LHCN-M2 (cell line): ENCODE data around the gene ABLIM1. TPM values are rescaled to one million over a fixed set of nuclear protein-coding genes. Genes with fewer than 3 reads are reported as not detected.
A peak's percentile ranks its signal among the peaks of the same experiment; 100 is the strongest.

Experiments
- DNase-seq: peaks from one replicate; pipeline ENCODE4 v3.0.0-alpha.2; 2012; ENCODE audit warnings: low read depth
- total RNA-seq: library from RNA; depleted of rRNA; stranded (reverse); fragments of >200 nt; gene quantifications from 2 replicates; pipeline ENCODE4 v1.2.3, GENCODE V29; 2014

The ABLIM1 gene
- total RNA-seq, 1 experiment from 2014 or later: 0.69 TPM

DNA sequence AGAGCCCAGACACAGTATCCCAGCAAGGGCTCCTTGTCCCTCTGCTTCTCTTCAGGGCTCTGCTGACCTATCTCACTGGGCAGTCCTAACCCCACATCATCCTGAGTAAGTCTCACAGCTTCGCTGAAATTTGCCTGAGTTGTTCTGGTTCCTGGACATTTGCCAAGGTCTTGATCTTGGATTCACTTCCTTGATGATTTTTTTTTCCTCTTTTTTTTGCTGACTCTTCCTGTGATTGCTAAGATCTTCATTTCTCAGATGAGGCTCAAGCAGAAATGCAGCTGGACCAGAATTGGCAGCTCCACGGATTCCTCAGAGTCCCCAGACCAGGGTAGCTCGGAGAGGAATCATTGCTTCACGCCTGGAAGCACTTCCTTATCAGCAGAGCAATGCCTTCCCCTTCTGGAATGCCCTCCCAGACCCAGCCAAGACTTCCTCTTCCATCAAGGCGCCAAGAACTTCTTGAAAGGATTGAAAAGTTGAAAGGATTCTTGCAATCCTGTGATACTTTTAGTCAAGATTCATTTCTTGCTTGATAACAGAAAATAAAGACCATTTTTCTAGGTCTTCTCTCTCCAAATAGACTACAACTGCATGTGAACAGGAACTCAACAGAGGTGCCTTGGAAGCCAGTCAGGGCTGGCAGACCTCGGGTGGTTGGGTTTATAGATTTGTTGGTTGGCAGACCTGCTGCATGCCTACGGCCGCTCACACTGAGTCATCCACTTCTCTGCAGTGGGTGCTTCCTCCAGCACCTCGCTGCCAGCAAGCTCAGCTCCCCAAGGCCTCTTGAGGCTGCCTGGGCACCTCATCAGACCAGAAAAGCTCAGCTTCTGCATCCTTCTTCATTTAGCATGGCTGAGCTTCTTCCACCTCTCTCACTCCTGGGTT lies 244.9 kb downstream of the ABLIM1 start:
- peak; percentile 45 for DNase-seq

GRCh38 chr10:114408968-114409444 lies 249.1 kb downstream of the ABLIM1 start:
- peak; percentile 15 for DNase-seq

DNA sequence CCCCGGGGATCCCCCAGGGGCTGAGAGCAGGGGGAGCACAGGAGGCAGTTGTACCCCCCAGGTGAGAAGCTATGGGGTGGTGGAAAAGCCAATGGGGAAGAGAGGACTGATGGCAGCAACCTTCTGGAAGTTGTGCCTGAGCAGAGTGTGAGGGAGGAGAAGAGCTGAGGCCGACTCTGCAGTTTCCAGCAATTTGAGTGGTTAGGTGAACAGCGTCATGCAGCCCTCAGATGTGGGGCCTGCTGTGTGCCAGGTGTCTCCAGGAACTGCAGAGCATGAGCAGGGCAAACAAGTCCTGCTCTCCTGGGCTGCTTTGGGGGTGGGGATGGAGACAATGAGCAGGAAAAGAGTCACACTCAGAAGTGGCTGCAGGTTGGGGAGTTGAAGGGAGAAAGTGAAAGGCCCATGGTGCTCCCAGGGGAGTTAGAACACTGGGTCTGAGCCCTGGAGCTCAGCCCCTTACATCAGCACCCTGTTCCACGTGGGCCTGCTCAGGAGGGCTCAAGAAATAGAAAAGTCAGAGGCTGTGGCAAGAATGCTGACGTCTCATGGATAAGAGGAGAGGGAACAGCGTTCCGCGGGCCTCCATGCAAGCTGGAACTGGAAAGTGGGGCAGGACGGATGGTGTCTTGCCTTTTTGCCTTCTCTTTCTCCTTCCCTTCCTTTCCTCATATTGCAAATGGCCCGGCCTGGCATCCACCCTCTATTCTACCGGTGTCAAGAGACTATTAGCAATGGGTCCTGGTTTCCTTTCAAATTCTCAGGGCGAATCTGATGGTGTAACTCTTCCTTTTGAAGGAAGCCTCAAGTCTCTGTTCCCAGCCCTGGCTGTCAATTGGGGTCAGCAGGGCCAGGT lies 249.7 kb downstream of the ABLIM1 start:
- DNase-seq: no peak

DNA sequence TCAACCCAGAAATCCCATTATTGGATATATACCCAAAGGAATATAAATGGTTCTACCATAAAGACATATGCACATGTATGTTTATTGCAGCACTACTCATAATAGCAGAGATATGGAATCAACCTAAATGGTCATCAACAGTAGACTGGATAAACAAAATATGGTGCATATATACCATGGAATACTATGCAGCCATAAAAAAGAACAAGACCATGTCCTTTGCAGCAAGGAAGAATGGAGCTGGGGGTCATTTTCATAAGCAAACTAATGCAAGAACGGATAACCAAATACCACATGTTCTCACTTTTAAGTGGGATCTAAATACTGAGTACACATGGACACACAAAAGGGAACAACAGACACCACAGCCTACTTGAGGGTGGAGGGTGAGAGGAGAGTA lies 251.6 kb downstream of the ABLIM1 start:
- DNase-seq: no peak

DNA sequence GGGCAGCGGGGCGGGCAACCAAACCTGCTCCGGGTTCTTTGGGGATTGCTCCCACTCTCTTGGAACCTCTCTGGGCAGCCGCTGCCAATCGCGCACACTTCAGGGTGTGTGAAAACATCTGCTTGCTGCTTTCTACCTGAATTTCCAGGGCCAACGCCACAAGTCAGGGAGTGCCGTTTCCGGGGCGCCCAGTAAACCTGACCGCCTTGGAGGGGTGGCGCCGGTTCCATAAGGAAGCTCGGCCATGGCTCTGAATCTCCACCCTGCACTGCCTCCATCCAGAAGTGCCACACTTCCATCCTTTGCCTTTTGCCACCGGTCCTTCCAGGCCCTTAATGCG lies 253.1 kb downstream of the ABLIM1 start:
- DNase-seq: no peak

- DNase-seq: no peak
These were observed 253.7 kb downstream of the ABLIM1 start, which contains the start of gene AFAP1L2 for GRCh38 chr10:114404171-114405010. Gene AFAP1L2, minus strand, starts transcription at chr10:114404502. Its CDS starts 47 bp downstream, at chr10:114404455.

DNA sequence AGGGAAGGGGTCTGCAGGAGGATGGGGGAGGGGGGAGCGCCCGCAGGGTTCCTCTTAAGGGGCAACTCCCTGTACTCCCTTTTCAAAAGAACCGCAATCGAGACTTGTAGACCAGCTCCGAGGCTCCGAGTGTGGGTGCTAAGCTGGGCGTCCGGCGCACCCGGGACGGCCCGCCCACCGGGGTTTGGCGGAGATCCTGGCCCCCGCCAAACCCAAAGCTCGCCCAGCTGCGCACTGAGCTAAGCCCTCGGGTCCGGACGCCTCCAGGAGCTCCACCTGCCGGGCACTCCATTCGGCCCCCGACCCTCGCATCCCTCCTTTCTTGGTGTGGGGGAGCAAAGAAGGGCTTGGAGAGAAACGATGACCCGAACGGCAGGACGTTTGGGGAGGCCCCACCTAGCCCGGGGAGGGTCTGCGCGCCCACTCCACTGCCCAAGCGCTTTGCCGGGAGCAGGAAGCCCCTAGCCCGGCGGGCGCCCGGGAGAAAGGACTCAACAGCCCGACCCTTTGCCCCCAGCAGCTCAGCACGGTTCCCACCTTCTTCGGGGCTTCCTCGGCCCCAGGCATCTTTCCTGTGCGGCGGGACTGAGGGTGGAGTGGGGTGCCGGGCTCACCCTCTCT lies 254.4 kb downstream of the ABLIM1 start:
- no peak for DNase-seq

DNA sequence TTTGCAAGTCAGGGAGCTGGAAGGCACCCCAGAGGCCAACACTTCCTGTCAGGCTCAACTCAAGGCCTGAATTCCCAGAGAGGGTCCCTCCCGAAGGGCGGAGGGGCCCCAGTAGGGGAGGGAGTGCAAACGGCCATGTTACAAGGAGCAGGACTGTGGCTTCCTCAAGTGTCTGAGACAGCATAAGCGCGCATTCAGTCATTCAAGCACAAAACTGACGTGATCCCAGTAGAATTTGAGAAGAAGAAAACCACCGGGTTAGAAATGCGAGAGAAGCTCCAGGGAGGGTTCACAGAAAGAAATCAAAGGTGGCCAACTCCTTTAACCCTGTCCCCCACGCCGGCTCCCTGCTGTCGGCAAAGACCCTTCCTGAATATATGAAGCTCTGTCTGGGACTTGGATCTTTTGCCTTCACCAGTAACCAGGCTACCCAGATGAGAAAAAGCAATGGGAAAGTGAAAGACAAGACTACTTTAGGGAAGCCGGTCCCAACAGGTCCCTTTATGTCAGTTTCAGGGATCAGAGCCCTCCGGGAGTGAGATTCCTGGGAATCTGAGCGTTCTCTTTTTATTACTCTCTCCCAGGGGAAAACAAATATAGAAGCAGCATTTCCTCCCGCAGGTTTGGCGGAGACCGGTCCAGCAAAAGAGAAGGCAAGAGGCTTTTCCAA lies 255.1 kb downstream of the ABLIM1 start:
- DNase-seq: no peak

- DNase-seq: no peak
These were observed 255.8 kb downstream of the ABLIM1 start for GRCh38 chr10:114402233-114402632.

- peak; percentile 9 for DNase-seq
These were observed 256.8 kb downstream of the ABLIM1 start for GRCh38 chr10:114401195-114401791.

- DNase-seq: no peak
These were observed 258.0 kb downstream of the ABLIM1 start for GRCh38 chr10:114400091-114400490.

DNA sequence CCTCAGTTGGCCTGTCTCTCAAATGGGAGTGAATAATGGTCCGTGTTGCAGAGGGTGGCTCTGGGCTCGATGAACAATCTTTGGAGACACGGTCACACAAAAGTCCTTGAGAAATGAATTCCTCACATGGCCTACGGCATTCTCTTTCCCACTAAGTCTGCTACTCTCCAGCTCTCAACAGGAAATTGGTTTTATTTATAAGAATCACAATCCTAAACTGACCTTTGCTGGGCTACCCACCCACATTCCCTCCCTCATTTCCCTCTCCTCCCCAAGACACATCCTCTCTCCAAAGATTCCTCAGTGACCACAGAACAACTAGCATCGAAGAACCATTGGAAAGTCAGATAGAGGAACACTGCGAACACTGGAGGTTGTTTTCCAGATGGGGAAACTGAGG lies 258.5 kb downstream of the ABLIM1 start:
- DNase-seq: no peak

DNA sequence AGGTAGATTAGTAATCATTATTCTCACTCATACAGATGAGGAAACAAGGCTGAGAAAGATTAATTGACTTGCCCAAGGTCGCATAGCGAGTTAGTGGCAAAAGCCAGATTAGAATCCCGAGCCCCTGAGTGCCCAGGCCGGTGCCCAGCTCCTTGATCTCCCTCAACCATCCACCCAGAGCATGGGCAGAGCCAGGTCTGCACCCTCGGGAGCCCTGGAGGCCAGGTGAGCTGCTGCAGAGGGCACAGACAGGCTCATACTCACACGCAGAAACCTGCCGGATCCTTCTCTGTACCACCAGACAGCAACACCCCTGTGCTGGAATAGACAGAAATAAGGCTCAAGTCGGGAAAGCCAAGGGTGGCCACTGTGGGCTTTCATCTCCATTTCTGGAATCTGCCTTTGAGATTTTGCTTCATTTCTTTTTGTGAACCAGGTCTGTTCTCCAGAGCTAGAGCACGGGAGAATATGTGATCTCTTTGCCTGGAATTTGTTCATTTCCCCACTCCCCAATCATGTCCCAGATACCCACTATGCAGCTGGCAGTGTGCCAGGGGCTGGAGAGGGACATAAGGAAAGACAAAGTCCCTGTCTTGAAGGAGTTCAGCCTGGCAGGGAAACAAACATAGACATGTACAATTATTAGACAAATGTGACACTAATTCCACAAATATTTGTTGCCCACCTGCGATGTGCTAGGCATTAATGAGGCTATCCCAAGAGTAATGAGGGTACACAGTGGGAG lies 259.3 kb downstream of the ABLIM1 start:
- DNase-seq: no peak

DNA sequence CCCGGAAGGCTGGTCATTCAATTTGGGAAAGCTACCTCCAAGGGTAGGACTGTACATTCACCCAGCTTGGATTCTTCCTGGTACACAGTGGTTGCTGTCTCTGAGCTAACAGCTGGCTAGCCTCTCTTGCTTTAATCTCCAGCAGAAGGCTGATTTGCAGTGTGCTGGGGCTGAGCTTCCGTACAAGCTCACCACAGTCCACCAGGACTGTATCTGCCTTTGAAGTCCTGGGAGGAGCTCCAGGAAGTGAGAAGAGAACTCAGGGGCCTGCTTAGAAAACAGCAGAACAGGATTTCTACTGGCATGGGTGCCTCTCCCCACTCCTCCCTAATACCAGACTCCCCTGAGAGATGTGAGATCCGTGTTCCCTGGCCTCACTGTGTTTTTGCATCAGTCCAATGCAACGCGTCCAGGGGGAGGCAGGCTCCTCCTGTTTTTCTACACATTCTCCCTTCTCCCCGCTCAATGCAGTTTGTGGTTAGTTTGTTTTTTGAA lies 260.4 kb downstream of the ABLIM1 start:
- no peak for DNase-seq

- no peak for DNase-seq
These were observed 261.6 kb downstream of the ABLIM1 start for GRCh38 chr10:114396464-114396863.

DNA sequence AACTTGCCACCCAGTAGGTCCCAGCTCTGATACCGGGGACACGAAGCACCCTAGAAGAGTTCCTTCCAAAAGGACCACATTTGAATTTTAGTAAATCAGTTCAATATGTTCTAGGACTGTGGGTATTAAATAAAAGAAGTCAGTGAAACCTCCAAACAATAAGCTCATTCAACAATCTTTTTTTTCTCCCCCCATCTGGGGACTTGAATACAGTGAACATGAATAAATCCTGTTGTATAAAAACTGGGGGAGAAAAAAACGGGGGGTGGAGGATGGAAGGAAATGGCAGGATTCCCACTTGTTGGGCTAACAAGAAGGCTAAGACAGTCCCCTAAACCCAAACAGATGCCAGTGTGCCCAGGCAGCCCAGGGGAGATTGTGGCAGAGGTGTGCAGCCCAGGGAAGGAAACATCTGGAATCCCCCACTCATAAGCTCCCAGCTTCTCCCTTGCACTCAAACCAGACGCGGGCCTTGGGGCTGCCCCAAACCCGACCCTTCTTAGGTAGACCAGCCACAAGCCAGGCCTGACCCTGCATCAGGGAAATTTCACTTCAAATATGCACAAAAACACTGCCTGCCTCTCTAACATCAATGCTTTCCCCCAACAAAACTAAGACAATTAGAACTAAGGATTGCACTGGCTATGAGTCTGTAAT lies 262.6 kb downstream of the ABLIM1 start:
- no peak for DNase-seq

DNA sequence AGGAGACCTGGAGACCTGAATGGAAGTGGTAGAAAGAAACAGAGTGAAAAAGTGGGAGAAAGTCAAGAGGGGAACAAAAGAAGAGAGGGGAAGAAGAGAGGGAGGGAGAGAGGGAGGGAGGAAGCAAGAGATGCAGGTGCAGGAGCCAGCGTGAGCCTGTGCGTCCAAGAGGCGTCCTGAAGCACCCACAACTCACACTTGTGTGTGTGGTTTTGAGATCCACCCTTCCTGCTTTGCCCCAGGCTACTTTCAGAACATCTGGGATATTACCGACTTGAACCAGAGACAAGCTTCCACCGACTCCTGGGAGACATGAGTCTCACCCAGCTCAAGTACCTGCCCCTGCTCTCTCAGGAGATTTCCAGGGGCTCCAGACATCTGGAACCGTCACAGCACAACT lies 263.5 kb downstream of the ABLIM1 start:
- no peak for DNase-seq

DNA sequence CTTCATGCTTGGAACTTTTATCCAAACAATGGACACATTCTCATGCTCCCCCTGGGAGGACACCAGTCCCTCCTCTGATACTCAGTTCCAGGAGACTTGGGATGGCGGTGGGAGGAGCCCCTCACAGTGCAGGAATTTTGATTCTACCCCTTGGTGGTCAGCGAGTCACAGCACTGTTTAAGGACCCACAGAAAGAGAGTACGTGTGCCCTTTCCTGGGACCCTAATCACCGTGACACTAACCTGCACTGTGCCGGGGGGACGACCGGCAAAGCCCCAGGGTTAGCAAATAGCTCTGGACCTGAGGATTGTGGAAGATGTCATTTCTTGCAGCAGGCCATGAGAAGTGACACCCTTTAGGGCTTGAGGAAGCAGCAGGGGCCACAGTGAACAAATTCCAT lies 264.2 kb downstream of the ABLIM1 start:
- no peak for DNase-seq

- DNase-seq: peak; percentile 43
These were observed 264.6 kb downstream of the ABLIM1 start for GRCh38 chr10:114393482-114393881.
